SU-DHL-6 (cell line): Measurements from ENCODE around the gene RAB3GAP2.

Source experiments
- EZH2phosphoT487 ChIP-seq: fragments of 200-600 bp; sonication (generic), shearing (Covaris generic); conservative IDR thresholded peaks from 2 replicates; pipeline ENCODE4 v1.6.1; 2018; ENCODE audit warnings: mild to moderate bottlenecking, antibody characterized with exemption, low read length, moderate library complexity, mixed read lengths
- TF ChIP-seq, protein P1 (sequence below): fragments of 200-600 bp; sonication (generic); IDR thresholded peaks from one replicate; pipeline ENCODE4 v1.5.1; 2017; ENCODE audit warnings: antibody characterized with exemption, mild to moderate bottlenecking, low read length, moderate library complexity; ENCODE audit not compliant: insufficient read depth, poor library complexity, severe bottlenecking

DNA sequence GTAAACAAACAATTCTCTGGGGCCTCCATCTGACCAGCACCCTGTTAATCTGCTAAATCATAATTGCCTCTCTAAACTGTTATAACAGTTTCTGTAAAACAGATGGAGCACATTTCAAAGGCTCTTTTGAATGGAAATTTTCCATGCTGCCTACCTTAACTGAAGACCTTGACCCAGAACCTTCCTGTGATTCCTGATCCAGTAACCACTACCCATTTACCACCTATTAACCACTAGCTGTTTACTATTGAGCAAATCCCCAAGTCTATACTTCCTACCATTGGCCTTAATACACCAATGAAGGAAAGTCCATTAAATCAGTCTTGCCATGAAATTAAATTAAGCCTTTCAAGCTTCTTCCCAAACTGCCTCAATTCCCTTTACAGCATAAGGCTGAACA lies 46.3 kb downstream of the RAB3GAP2 start:
- TF ChIP-seq EZH2phosphoT487, result no peak
- TF ChIP-seq, protein P1, sequence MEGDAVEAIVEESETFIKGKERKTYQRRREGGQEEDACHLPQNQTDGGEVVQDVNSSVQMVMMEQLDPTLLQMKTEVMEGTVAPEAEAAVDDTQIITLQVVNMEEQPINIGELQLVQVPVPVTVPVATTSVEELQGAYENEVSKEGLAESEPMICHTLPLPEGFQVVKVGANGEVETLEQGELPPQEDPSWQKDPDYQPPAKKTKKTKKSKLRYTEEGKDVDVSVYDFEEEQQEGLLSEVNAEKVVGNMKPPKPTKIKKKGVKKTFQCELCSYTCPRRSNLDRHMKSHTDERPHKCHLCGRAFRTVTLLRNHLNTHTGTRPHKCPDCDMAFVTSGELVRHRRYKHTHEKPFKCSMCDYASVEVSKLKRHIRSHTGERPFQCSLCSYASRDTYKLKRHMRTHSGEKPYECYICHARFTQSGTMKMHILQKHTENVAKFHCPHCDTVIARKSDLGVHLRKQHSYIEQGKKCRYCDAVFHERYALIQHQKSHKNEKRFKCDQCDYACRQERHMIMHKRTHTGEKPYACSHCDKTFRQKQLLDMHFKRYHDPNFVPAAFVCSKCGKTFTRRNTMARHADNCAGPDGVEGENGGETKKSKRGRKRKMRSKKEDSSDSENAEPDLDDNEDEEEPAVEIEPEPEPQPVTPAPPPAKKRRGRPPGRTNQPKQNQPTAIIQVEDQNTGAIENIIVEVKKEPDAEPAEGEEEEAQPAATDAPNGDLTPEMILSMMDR, result no peak
